Bronchial epithelial cell (primary cell): Measurements from ENCODE around the gene MDGA2. TPM values are rescaled to one million over a fixed set of nuclear protein-coding genes. Genes with fewer than 3 reads are reported as not detected.
"Not testable (repeated sequence)": the region's sequence is repeated elsewhere in the genome, so short reads cannot be mapped to it uniquely, and the experiment has no call there.

Source experiments
- DNase-seq: peaks from one replicate; pipeline ENCODE4 v3.0.0-alpha.2; 2010; ENCODE audit warnings: low read depth
- FAIRE-seq: peaks from 2 replicates; lab custom pipeline; 2011; peaks lifted over from hg19 to GRCh38; lab: Jason Lieb, UNC
- H3K27me3 ChIP-seq: 2 replicates; pipeline ENCODE4 v1.5.1; 2011; ENCODE audit warnings: low read length; ENCODE audit not compliant: control insufficient read depth, insufficient read depth
- H3K36me3 ChIP-seq: 2 replicates; pipeline ENCODE4 v1.5.1; 2011; ENCODE audit warnings: low read length; ENCODE audit not compliant: control insufficient read depth, insufficient read depth
- H3K4me3 ChIP-seq: 2 replicates; pipeline ENCODE4 v1.5.1; 2011; ENCODE audit warnings: mild to moderate bottlenecking, low read depth, low read length, control low read depth
- CTCF ChIP-seq: IDR thresholded peaks from 2 replicates; pipeline ENCODE4 v1.5.1; 2011; ENCODE audit warnings: mild to moderate bottlenecking, moderate library complexity, low read length, control low read depth, inconsistent platforms; ENCODE audit not compliant: insufficient read depth, severe bottlenecking
- total RNA-seq: library from RNA; depleted of rRNA; stranded (reverse); fragments of >200 nt; gene quantifications from 2 replicates; pipeline ENCODE4 v1.2.1, GENCODE V29; 2014

The MDGA2 gene
- total RNA-seq, 1 donor from 2014 or later = not detected

- FAIRE-seq (no peak), DNase-seq (no peak)
- Histone ChIP-seq H3K4me3 (no peak overlapping the region), H3K36me3 (no peaks in the 10 kb centered on the region), H3K27me3 (no peaks in the 10 kb centered on the region)
- TF ChIP-seq CTCF = no peak
These were observed 467.8 kb downstream of the MDGA2 start for GRCh38 chr14:47207617-47208016.

DNA sequence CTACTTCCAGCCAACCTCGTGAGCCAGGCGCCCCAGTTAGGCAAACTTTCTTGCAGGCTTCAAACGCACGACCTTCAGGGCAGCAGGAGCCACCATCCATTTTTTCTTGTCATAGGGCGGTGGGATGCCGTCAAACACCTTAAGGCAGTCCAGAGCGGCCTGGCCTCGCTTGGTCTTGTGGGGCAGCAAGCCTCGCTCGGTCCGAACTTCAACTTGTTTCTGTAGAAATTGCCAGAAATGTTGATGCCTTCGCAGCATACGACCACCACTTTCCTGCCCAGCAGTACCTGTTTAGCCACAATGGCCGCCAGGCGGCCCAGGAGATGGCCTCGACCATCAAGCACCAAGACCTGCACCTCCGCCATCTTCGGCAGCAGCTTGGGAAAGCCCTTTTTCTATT lies 474.7 kb downstream of the MDGA2 start:
- no peaks in the 10 kb centered on the region for H3K27me3 ChIP-seq
- no peaks in the 10 kb centered on the region for H3K36me3 ChIP-seq
- no peak overlapping the region for H3K4me3 ChIP-seq
- no peak for FAIRE-seq
- TF ChIP-seq CTCF = no peak
- DNase-seq = no peak

GRCh38 chr14:47195582-47195981 lies 479.8 kb downstream of the MDGA2 start:
- FAIRE-seq (no peak), DNase-seq (no peak)
- Histone ChIP-seq H3K36me3 (no peaks in the 10 kb centered on the region), H3K4me3 (no peak overlapping the region), H3K27me3 (no peaks in the 10 kb centered on the region)
- TF ChIP-seq CTCF = no peak

DNA sequence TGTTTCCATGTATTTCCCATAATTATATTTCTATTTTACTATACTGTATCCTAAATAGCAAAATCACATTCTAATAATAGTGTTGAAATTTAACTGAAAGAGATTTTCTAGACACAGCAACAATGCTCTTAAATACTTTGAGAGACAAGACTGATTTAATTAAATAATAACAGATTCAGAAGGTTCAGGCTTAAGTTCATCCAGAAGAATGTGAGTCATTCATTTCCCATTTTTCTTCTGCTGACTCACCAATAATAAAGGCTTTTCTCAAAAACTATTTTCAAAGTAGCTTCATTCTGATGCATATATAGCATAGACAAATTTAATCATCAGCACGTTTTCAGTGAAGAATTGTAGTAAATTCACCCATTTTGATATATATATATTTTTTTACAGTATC lies 481.4 kb downstream of the MDGA2 start:
- H3K27me3 ChIP-seq = no peaks in the 10 kb centered on the region
- no peak for TF ChIP-seq CTCF
- no peaks in the 10 kb centered on the region for H3K36me3 ChIP-seq
- no peak overlapping the region for H3K4me3 ChIP-seq
- no peak for FAIRE-seq
- peak; percentile 38 for DNase-seq

DNA sequence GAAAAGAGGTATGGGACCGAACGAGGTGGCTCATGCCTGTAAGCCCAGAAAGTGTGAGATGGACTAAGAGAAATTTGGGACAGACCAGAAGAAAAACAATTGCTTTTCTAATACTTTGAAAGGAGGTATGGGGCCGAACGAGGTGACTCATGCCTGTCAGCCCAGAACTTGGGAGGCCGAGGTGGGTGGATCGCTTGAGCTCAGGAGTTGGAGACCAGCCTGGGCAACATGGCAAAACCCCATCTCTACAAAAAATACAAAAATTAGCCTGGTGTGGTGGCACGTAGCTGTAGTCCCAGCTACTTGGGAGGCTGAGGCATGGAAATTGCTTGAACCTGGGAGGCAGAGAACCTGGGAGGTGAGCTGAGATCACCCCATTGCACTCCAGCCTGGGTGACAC lies 483.2 kb downstream of the MDGA2 start:
- H3K4me3 ChIP-seq, H3K27me3 ChIP-seq, H3K36me3 ChIP-seq, DNase-seq, FAIRE-seq: not testable (repeated sequence)

DNA sequence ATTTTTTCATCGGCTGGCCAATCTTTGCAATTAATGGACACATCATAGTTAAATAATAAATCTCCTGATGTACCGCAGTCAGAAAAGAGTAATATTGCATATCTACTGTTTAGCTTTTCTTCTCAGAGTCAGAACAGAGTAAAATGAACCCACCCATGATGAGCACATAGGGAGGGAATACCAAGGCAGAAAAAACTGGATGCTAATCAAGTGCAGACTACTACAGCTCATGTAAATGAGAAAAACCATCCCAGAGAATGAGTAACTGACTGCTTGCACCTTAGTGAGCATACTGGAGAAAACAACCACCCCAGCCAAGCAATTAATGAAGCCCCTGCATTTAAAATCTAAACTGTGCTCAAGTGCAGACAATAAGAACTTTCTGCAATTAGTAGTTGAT lies 483.7 kb downstream of the MDGA2 start:
- DNase-seq = no peak
- no peak for FAIRE-seq

More for the DNA sequence above, 483.7 kb downstream of the MDGA2 start:
- Histone ChIP-seq H3K4me3 (no peak overlapping the region), H3K36me3 (no peaks in the 10 kb centered on the region), H3K27me3 (no peaks in the 10 kb centered on the region)
- TF ChIP-seq CTCF = no peak
